H1 (cell line): ENCODE results near the gene BAIAP2.

Source experiments
- CTCF ChIP-seq, 3 experiments: IDR thresholded peaks; 1 replicate in 2 of 3; 2 replicates in 1 of 3; pipeline versions ENCODE4 v1.5.1 to v1.6.1; 2011; ENCODE audit warnings: low read length in 3 of 3, mild to moderate bottlenecking in 3 of 3, inconsistent platforms in 2 of 3, low read depth in 1 of 3, moderate library complexity in 1 of 3; ENCODE audit not compliant: insufficient read depth in 1 of 3; ENCODE audit errors: control extremely low read depth in 1 of 3
- MAX ChIP-seq: IDR thresholded peaks from 2 replicates; pipeline ENCODE4 v1.6.1; 2012; ENCODE audit warnings: inconsistent platforms

GRCh38 chr17:81157848-81158687, 123.1 kb downstream of the BAIAP2 start:
- TF ChIP-seq MAX: no peak
- no peak for TF ChIP-seq CTCF (IDR thresholded peaks at IDR 0.05; ENCODE audit: control extremely low read depth in 1 of 3, insufficient read depth in 1 of 3, low read depth in 1 of 3, low read length in 3 of 3)
